PC-9 (cell line): Measurements from ENCODE around the gene APBA1.

ENCODE experiments used
- EZH2 ChIP-seq: fragments of 200-600 bp; sonication (generic); IDR thresholded peaks from 2 replicates; pipeline ENCODE4 v1.8.0; 2017; ENCODE audit warnings: antibody characterized with exemption, low read depth
- TF ChIP-seq, protein P1 (sequence below): fragments of 200-600 bp; sonication (generic); conservative IDR thresholded peaks from 2 replicates; pipeline ENCODE4 v1.6.1; 2017; ENCODE audit warnings: mixed run types, antibody characterized with exemption, mild to moderate bottlenecking, moderate library complexity

DNA sequence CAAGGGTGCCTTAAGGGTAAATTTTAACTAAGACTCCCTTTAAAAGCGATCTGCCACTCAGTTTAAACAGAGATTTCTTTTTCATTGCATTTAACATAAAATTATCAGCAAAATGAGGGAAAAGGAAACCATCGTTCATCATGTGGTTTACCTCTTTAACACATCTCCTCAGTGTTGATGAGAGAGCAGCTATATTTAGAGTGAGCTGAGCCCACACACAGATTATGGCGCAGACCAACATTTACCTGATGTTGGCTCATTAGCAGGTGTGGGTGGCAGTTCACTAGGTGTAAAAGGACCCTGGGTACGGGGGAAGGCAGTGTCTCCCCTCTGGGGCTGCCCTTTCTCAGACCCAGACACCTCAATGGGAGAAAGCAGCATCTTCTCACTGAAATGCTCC lies 197.3 kb downstream of the APBA1 start:
- TF ChIP-seq, protein P1, sequence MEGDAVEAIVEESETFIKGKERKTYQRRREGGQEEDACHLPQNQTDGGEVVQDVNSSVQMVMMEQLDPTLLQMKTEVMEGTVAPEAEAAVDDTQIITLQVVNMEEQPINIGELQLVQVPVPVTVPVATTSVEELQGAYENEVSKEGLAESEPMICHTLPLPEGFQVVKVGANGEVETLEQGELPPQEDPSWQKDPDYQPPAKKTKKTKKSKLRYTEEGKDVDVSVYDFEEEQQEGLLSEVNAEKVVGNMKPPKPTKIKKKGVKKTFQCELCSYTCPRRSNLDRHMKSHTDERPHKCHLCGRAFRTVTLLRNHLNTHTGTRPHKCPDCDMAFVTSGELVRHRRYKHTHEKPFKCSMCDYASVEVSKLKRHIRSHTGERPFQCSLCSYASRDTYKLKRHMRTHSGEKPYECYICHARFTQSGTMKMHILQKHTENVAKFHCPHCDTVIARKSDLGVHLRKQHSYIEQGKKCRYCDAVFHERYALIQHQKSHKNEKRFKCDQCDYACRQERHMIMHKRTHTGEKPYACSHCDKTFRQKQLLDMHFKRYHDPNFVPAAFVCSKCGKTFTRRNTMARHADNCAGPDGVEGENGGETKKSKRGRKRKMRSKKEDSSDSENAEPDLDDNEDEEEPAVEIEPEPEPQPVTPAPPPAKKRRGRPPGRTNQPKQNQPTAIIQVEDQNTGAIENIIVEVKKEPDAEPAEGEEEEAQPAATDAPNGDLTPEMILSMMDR, result no peak
- TF ChIP-seq EZH2, result no peak
